GM12864 (cell line): Measurements from ENCODE around the gene TRPM3.

Experiments used
- DNase-seq: peaks from one replicate; pipeline ENCODE4 v3.0.0-alpha.2; 2011; ENCODE audit warnings: low read depth
- H3K4me3 ChIP-seq: 2 replicates; pipeline ENCODE4 v1.5.1; 2011; ENCODE audit warnings: mild to moderate bottlenecking, low read depth, low read length, control low read depth
- TF ChIP-seq, protein P1 (sequence below): IDR thresholded peaks from 2 replicates; pipeline ENCODE4 v1.5.1; 2011; ENCODE audit warnings: low read depth, mild to moderate bottlenecking, moderate library complexity, low read length, control low read depth, inconsistent platforms; ENCODE audit errors: missing control alignments

TRPM3 gene

DNA sequence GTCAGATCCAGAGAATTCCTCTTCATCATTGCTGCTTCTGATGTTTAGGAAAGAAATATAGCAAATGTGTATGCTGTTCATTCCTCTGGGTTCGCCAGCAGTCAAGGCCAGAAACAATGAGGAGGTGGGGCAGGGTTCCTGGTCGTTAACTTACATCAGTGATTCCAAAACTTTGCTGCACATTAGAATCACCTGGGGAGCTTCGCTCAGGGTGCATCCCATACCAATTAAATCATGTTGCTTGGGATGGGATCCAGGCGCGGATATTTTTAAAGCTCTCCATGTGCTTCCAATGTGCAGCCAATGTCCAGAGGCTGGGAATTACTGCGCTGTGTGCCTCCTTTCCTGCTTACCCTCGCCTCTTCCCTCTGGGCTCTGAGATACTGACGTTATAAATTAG lies 479.1 kb downstream of the TRPM3 start:
- DNase-seq = no peak
- TF ChIP-seq, protein P1, sequence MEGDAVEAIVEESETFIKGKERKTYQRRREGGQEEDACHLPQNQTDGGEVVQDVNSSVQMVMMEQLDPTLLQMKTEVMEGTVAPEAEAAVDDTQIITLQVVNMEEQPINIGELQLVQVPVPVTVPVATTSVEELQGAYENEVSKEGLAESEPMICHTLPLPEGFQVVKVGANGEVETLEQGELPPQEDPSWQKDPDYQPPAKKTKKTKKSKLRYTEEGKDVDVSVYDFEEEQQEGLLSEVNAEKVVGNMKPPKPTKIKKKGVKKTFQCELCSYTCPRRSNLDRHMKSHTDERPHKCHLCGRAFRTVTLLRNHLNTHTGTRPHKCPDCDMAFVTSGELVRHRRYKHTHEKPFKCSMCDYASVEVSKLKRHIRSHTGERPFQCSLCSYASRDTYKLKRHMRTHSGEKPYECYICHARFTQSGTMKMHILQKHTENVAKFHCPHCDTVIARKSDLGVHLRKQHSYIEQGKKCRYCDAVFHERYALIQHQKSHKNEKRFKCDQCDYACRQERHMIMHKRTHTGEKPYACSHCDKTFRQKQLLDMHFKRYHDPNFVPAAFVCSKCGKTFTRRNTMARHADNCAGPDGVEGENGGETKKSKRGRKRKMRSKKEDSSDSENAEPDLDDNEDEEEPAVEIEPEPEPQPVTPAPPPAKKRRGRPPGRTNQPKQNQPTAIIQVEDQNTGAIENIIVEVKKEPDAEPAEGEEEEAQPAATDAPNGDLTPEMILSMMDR = no peak

DNA sequence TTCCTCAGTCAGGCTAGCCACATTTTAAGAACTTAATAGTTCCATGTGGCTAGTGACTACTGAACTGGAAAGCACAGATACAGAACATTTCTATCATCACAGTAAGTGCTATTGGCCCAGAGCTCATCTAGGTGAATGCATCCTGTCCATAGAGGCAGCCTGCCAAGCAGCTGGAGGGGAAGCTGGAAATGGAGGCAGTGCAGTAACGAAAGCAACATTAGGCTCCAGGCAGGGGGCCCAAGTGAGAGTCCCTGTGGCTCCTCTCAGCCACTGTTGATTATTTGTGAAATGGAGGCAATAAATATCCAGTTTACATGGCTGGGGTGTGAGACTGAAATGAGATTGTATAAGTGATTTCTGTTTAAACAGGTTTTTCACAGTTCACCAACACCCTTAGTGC lies 479.8 kb downstream of the TRPM3 start:
- no peak overlapping the region for H3K4me3 ChIP-seq
- DNase-seq = no peak
- TF ChIP-seq, protein P1 = no peak

More for the DNA sequence above, 479.1 kb downstream of the TRPM3 start:
- no peak overlapping the region for H3K4me3 ChIP-seq

DNA sequence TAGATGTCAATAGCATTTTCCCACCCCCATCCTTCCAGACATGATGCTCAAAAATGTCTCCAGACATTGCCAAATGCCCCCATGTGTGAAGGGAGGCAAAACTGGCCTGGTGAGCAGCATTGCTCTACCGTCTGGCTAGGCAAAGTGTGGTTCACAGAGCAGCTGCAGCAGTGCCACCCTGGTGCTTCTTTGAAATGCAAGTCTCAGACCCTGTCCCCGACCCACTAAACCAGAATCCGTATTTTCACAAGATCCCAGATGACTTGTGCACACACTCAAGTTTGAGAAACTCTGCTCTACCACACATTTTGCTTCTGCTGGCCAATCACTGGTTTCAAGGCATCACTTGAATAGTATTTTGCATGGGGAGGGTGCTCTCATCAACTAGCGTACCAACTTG lies 480.4 kb downstream of the TRPM3 start:
- TF ChIP-seq, protein P1 = no peak
- no peak overlapping the region for H3K4me3 ChIP-seq
- no peak for DNase-seq

DNA sequence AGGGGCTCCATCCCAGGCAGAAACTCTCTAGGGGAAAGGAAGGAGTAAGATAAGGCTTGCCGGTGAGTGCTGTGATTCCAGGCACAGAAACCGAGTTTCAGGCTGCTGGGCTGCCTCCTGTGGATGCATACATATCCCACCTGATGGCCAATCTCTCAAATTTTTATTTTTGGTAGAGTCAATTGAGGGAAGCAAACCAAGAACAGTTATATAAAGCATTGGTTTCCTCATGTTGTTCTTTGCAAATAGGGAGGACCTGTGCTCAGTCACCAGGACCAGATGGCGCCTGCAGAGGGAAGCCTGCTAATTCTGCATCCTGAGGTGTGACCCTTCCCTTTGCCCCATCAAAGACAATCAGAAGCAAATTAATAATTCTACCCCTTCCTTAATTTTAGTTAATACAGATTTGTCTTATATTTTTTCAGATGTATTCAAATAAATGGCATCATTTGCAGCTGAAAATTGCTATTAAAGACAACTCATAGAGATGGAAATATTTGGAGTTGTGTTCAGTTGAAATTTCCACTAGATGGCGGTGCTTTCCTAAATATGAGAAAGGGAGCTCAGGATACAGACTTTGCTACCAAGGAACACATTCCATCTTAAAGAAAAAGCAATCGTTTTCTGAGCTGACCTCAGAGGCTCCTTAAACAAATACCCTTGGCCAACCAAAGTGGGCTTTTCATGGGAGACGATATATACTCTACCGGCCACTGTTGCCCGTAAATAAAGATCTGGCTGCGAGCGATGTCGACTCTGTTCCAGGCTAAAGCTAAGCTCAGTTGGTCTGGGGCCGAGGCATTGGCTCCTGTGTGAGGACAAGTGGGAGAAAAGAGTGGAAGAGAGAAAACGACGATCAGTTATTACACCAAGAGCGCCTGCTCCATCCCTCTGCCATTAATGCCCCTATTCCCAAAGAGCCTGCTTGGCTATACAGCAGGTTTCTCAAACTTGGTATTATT lies 481.3 kb downstream of the TRPM3 start:
- H3K4me3 ChIP-seq = no peak overlapping the region
- no peak for DNase-seq
- TF ChIP-seq, protein P1 = peak; percentile 47

DNA sequence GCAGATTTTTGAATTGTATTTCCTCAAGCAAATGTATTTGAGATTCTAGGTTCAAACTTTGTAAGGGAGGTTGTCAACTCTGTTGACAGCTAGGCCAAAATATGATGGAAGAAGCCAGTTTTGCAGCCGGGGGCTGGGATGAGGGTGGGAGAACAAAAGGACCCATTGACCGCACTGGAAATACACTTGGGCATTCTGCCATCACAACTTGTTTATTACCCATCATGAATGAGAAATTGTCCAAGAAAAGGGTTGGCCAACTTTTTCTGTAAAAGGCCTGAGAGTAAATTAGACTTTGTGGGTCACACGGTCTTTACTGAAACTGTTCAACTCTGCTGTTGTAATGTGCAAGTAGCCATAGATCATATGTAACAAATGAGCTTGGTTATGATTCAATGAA lies 485.6 kb downstream of the TRPM3 start:
- TF ChIP-seq, protein P1 = no peak

DNA sequence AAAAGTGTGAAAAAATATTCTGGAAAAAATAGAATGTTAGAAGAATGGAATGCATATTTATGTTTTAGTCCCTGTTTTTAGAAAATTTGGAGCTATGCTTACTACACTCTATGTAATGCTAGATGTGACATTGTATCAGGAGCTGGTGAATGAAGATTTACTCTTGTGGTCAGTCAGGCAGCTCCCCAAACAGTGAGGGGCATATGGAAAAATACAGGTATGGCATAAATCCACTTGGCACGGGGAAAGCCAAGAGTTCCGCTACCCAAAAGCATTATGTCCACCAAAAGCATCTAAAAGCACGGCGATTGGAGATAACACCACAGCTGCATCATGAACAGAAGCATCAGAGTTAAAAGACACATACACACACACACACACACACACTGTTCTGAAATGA lies 486.7 kb downstream of the TRPM3 start:
- DNase-seq = no peak
- TF ChIP-seq, protein P1 = no peak
- H3K4me3 ChIP-seq = no peak overlapping the region

More for the DNA sequence above, 485.6 kb downstream of the TRPM3 start:
- DNase-seq = no peak
- no peak overlapping the region for H3K4me3 ChIP-seq
